GM12864 (cell line): Measurements from ENCODE around the gene TAF1C.

ENCODE experiments used
- DNase-seq: peaks from one replicate; pipeline ENCODE4 v3.0.0-alpha.2; 2011; ENCODE audit warnings: low read depth
- H3K4me3 ChIP-seq: 2 replicates; pipeline ENCODE4 v1.5.1; 2011; ENCODE audit warnings: mild to moderate bottlenecking, low read depth, low read length, control low read depth
- CTCF ChIP-seq: IDR thresholded peaks from 2 replicates; pipeline ENCODE4 v1.5.1; 2011; ENCODE audit warnings: low read depth, mild to moderate bottlenecking, moderate library complexity, low read length, control low read depth, inconsistent platforms; ENCODE audit errors: missing control alignments

The TAF1C gene

GRCh38 chr16:84131117-84131516 is 55.7 kb downstream of the TAF1C start:
- TF ChIP-seq CTCF = no peak
- no peak overlapping the region for H3K4me3 ChIP-seq
- no peak for DNase-seq
